C4-2B (cell line): Measurements from ENCODE around the gene RGS7.

ENCODE experiments used
- CTCF ChIP-seq: fragments of 450-650 bp; conservative IDR thresholded peaks from 2 replicates; pipeline ENCODE4 v1.5.1; 2017; ENCODE audit warnings: mild to moderate bottlenecking
- ZFX ChIP-seq: fragments of 450-650 bp; IDR thresholded peaks from 2 replicates; pipeline ENCODE4 v1.6.1; 2017

GRCh38 chr1:240829487-240829886 lies 527.5 kb downstream of the RGS7 start:
- no peak for TF ChIP-seq CTCF
- no peak for TF ChIP-seq ZFX
